HCT116 (cell line): ENCODE data around the gene ADAD2. TPM values are rescaled to one million over a fixed set of nuclear protein-coding genes. Genes with fewer than 3 reads are reported as not detected.

ENCODE experiments used
- ATAC-seq: fragments of 200-7000 bp; cut with Tn5 transposase; 2 replicates; pipeline ENCODE4 v1.9.1; 2020; ENCODE audit warnings: mild to moderate bottlenecking, moderate library complexity
- BruUV-seq: library from RNA; stranded (reverse); fragments of 400-500 nt; replicated peaks from 2 replicates; lab custom pipeline; 2021; lab: Mats Ljungman, UMichigan
- CTCF ChIA-PET: fragments of 300-600 bp; sonication (Branson Sonifier 250); formaldehyde crosslinking; loops from one replicate; lab custom pipeline; 2021; ENCODE audit warnings: antibody characterized with exemption; lab: Charles Lee
- POLR2A ChIA-PET: fragments of 300-600, 350-600 bp; sonication (Branson Sonifier 250); formaldehyde crosslinking; loops from one replicate; lab custom pipeline; 2021; ENCODE audit warnings: antibody characterized with exemption; lab: Charles Lee
- RAD21 ChIA-PET, 2 experiments: fragments of 300-600 bp; sonication (Branson Sonifier 250); formaldehyde crosslinking; loops; one replicate each; lab custom pipeline; 2023; ENCODE audit warnings: low total read pairs in 2 of 2; ENCODE audit not compliant: uncharacterized antibody in 2 of 2, unreplicated experiment in 2 of 2, low non-redundant PET in 1 of 2; lab: Charles Lee
- DNase-seq: peaks from one replicate; pipeline ENCODE4 v3.0.0-alpha.2; 2010; ENCODE audit warnings: low read depth, low spot score
- H2AFZ ChIP-seq: fragments of 200-600 bp; shearing (Covaris generic), sonication (generic); 2 replicates; pipeline ENCODE4 v1.6.1; 2017; ENCODE audit warnings: low read depth, mixed run types, mixed read lengths, antibody characterized with exemption, low read length; ENCODE audit not compliant: poor library complexity, severe bottlenecking
- H3K27ac ChIP-seq: 2 replicates; pipeline ENCODE4 v1.5.1; 2012; ENCODE audit warnings: low read depth, low read length
- H3K27me3 ChIP-seq: fragments of 200-600 bp; sonication (generic); 2 replicates; pipeline ENCODE4 v1.6.1; 2016; ENCODE audit warnings: mixed run types, low read length, mixed read lengths; ENCODE audit not compliant: insufficient read depth
- H3K36me3 ChIP-seq, 2 experiments: fragments of 200-500 bp in 1 of 2; fragments of 200-600 bp in 1 of 2; sonication (Bioruptor generic) in 1 of 2; sonication (generic) in 1 of 2; 2 replicates each; pipeline versions ENCODE4 v1.5.1 to v1.6.1; 2014 to 2016; ENCODE audit warnings: low read length in 2 of 2, inconsistent platforms in 1 of 2, mixed read lengths in 1 of 2, mixed run types in 1 of 2; ENCODE audit not compliant: insufficient read depth in 2 of 2, control insufficient read depth in 1 of 2
- H3K4me1 ChIP-seq, 2 experiments: fragments of 200-600 bp in 1 of 2; sonication (generic) in 1 of 2; 2 replicates each; pipeline versions ENCODE4 v1.5.1 to v1.6.1; 2012 to 2017; ENCODE audit warnings: low read length in 2 of 2, inconsistent platforms in 1 of 2, mild to moderate bottlenecking in 1 of 2, mixed read lengths in 1 of 2, mixed run types in 1 of 2, moderate library complexity in 1 of 2; ENCODE audit not compliant: insufficient read depth in 2 of 2, control insufficient read depth in 1 of 2
- H3K4me2 ChIP-seq: fragments of 200-600 bp; sonication (generic); 2 replicates; pipeline ENCODE4 v1.6.1; 2017; ENCODE audit warnings: mixed run types, low read length, mixed read lengths
- H3K4me3 ChIP-seq, 2 experiments: fragments of 200-600 bp in 1 of 2; sonication (generic) in 1 of 2; replicated peaks in 1 of 2; 2 replicates each; pipeline ENCODE4 v1.5.1; 2011 to 2016; ENCODE audit warnings: low read length in 2 of 2, control low read depth in 1 of 2, low read depth in 1 of 2, mild to moderate bottlenecking in 1 of 2, mixed read lengths in 1 of 2, mixed run types in 1 of 2
- H3K79me2 ChIP-seq: fragments of 200-600 bp; sonication (generic); 2 replicates; pipeline ENCODE4 v1.6.1; 2017; ENCODE audit warnings: mild to moderate bottlenecking, mixed run types, low read length, moderate library complexity, mixed read lengths; ENCODE audit not compliant: insufficient read depth
- H3K9ac ChIP-seq: fragments of 200-600 bp; sonication (generic); 2 replicates; pipeline ENCODE4 v1.6.1; 2016; ENCODE audit warnings: low read length, mixed read lengths
- H3K9me2 ChIP-seq: fragments of 200-600 bp; sonication (generic), shearing (Covaris generic); 2 replicates; pipeline ENCODE4 v1.6.1; 2017; ENCODE audit warnings: mixed run types, mild to moderate bottlenecking, moderate library complexity; ENCODE audit not compliant: insufficient read depth
- H3K9me3 ChIP-seq, 2 experiments: fragments of 200-500 bp in 1 of 2; fragments of 200-600 bp in 1 of 2; sonication (Bioruptor generic) in 1 of 2; sonication (generic) in 1 of 2; 2 replicates each; pipeline ENCODE4 v1.6.1; 2014 to 2017; ENCODE audit warnings: low read length in 2 of 2, mixed read lengths in 2 of 2, inconsistent platforms in 1 of 2, low read depth in 1 of 2, mild to moderate bottlenecking in 1 of 2, mixed run types in 1 of 2, moderate library complexity in 1 of 2; ENCODE audit not compliant: control insufficient read depth in 1 of 2, insufficient read depth in 1 of 2
- H4K20me1 ChIP-seq: fragments of 200-600 bp; sonication (generic), shearing (Covaris generic); 2 replicates; pipeline ENCODE4 v1.6.1; 2017; ENCODE audit warnings: mixed run types, mild to moderate bottlenecking, moderate library complexity; ENCODE audit not compliant: insufficient read depth
- CBX3 ChIP-seq: IDR thresholded peaks from 2 replicates; pipeline ENCODE4 v1.6.1; 2012; ENCODE audit warnings: low read depth
- EGR1 ChIP-seq: IDR thresholded peaks from 2 replicates; pipeline ENCODE4 v1.6.1; 2012; ENCODE audit warnings: low read depth
- EZH2 ChIP-seq: fragments of 200-600 bp; sonication (generic); IDR thresholded peaks from 2 replicates; pipeline ENCODE4 v1.6.1; 2017; ENCODE audit warnings: antibody characterized with exemption, mixed run types
- EZH2phosphoT487 ChIP-seq: fragments of 200-600 bp; IDR thresholded peaks from 2 replicates; pipeline ENCODE4 v1.6.1; 2018; ENCODE audit warnings: antibody characterized with exemption, borderline replicate concordance
- FOSL1 ChIP-seq: IDR thresholded peaks from 2 replicates; pipeline ENCODE4 v1.6.1; 2012; ENCODE audit warnings: low read depth
- JUND ChIP-seq: IDR thresholded peaks from 2 replicates; pipeline ENCODE4 v1.6.1; 2012
- POLR2AphosphoS5 ChIP-seq: IDR thresholded peaks from 2 replicates; pipeline ENCODE4 v1.6.1; 2011; ENCODE audit warnings: mild to moderate bottlenecking, low read depth, low read length, moderate library complexity
- RAD21 ChIP-seq: IDR thresholded peaks from 2 replicates; pipeline ENCODE4 v1.6.1; 2012; ENCODE audit warnings: low read depth, mild to moderate bottlenecking
- SIN3A ChIP-seq: IDR thresholded peaks from 2 replicates; pipeline ENCODE4 v1.6.1; 2012; ENCODE audit warnings: low read depth
- SRF ChIP-seq: IDR thresholded peaks from 2 replicates; pipeline ENCODE4 v1.6.1; 2012; ENCODE audit warnings: low read depth
- TCF7L2 ChIP-seq: IDR thresholded peaks from 2 replicates; pipeline ENCODE4 v1.7.0; 2011; ENCODE audit warnings: borderline replicate concordance, inconsistent platforms; ENCODE audit not compliant: insufficient read depth, insufficient read length; ENCODE audit errors: extremely low read depth
- YY1 ChIP-seq: IDR thresholded peaks from 2 replicates; pipeline ENCODE4 v1.6.1; 2011; ENCODE audit warnings: low read length, low read depth, moderate library complexity, mild to moderate bottlenecking; ENCODE audit not compliant: insufficient replicate concordance; ENCODE audit errors: extremely low read depth
- ZNF274 ChIP-seq: fragments of 200-500 bp; sonication (Bioruptor generic); IDR thresholded peaks from 2 replicates; pipeline ENCODE4 v1.6.1; 2014; ENCODE audit warnings: mild to moderate bottlenecking, low read depth, low read length, inconsistent platforms
- intact Hi-C: fragments of 100-400 bp; cut with micrococcal nuclease; formaldehyde crosslinking; loops from 2 replicates; pipeline ENCODE4 v1.10.0; 2022
- total RNA-seq: library from RNA; stranded (reverse); gene quantifications from one replicate; pipeline ENCODE4 v1.2.1, GENCODE V29; 2021; ENCODE audit not compliant: unreplicated experiment
- TF ChIP-seq, protein P1 (sequence below): IDR thresholded peaks from 2 replicates; pipeline ENCODE4 v1.6.1; 2012
- TF ChIP-seq, protein P2 (sequence below): IDR thresholded peaks from 2 replicates; pipeline ENCODE4 v1.6.1; 2011; ENCODE audit warnings: mild to moderate bottlenecking, low read length, moderate library complexity; ENCODE audit not compliant: insufficient replicate concordance; ENCODE audit errors: extremely low read depth
- TF ChIP-seq, protein P3 (sequence below): IDR thresholded peaks from 2 replicates; pipeline ENCODE4 v1.6.1; 2012; ENCODE audit warnings: low read depth

ADAD2 gene
- total RNA-seq, 1 experiment from 2014 or later, result not detected

DNA sequence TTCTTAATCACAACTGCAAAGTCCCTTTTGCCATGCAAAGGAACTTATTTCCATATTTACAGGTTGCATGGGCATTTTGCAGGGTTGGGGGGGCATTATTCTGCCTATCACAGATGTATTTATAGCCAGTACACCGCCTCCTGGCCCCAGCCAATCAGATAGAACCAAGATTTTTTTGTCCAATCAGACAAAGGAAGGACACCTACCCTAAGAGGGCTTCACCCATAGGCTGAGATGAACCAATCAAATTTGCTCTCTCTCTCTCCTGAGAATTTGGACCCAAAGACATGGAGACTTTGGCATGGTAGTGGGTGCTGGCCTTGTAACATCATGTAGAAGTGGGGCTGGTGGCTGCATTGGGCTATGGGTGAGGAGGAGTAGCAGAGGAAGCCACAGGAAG, 52.8 kb downstream of the ADAD2 start:
- H3K4me3 ChIP-seq, result no peak overlapping the region
- CTCF ChIA-PET, result no interaction called here
- POLR2A ChIA-PET, result no interaction called here
- peaks cover 12% of the 10 kb centered on the region; the same call in 1 of the 2 replicates for H3K27me3 ChIP-seq
- peak; percentile 71 for ATAC-seq
- H3K9ac ChIP-seq, result no peak overlapping the region
- peaks cover 0 to 6% of the 10 kb centered on the region in 2 experiments; a peak in 1 of 4 replicates for H3K4me1 ChIP-seq
- no TSS peak for BruUV-seq
- DNase-seq, result no peak
- no peaks in the 10 kb centered on the region for H3K36me3 ChIP-seq
- no peak overlapping the region for H3K4me2 ChIP-seq
- intact Hi-C loops, result no loop called here
- no peaks in the 10 kb centered on the region for H3K9me2 ChIP-seq
- no peaks in the 10 kb centered on the region for H3K9me3 ChIP-seq
- no peak for TF ChIP-seq JUND
- TF ChIP-seq POLR2AphosphoS5, result no peak
- no peak for TF ChIP-seq YY1
- TF ChIP-seq EGR1, result no peak
- TF ChIP-seq SRF, result no peak
- no peak for TF ChIP-seq EZH2
- no peak for TF ChIP-seq EZH2phosphoT487
- no peak for TF ChIP-seq CBX3
- TF ChIP-seq TCF7L2, result no peak
- no peak for TF ChIP-seq FOSL1
- TF ChIP-seq, protein P1, sequence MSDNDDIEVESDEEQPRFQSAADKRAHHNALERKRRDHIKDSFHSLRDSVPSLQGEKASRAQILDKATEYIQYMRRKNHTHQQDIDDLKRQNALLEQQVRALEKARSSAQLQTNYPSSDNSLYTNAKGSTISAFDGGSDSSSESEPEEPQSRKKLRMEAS, result no peak
- no peaks in the 10 kb centered on the region for H4K20me1 ChIP-seq
- H2AFZ ChIP-seq, result no peak overlapping the region
- H3K79me2 ChIP-seq, result no peaks in the 10 kb centered on the region
- H3K27ac ChIP-seq, result no peak overlapping the region
- RAD21 ChIA-PET, result no interaction called here

DNA sequence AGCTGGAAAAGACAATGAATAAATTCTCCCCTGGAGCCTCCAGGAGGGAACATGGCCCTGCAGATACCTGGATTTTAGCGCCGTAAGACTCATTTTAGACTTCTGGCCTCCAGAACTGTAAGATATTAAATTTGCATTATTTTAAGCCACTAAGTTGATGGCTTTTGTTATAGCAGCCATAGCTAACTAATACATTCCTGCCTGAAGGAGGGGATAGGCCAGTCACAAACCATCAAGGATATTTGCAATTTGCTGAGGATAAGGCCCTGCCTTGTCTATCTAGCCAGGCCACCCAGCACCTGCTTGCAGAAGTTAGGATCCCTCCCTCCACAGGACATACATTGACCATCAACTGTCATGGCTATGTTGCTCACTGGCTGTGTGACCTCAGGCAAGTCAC, 53.8 kb downstream of the ADAD2 start:
- no peaks in the 10 kb centered on the region for H3K9me2 ChIP-seq
- H3K36me3 ChIP-seq, result no peaks in the 10 kb centered on the region
- ChIA-PET CTCF (no interaction called here), POLR2A (no interaction called here), RAD21 (no interaction called here)
- BruUV-seq, result no TSS peak
- no peaks in the 10 kb centered on the region for H3K79me2 ChIP-seq
- peaks cover 9% of the 10 kb centered on the region; the same call in 1 of the 2 replicates for H3K27me3 ChIP-seq
- H3K4me3 ChIP-seq, result no peak overlapping the region
- intact Hi-C loops, result no loop called here
- peaks cover 0 to 6% of the 10 kb centered on the region in 2 experiments; a peak in 1 of 4 replicates for H3K4me1 ChIP-seq
- H3K4me2 ChIP-seq, result no peak overlapping the region
- H2AFZ ChIP-seq, result no peak overlapping the region
- H3K9me3 ChIP-seq, result no peaks in the 10 kb centered on the region
- H4K20me1 ChIP-seq, result no peaks in the 10 kb centered on the region
- ATAC-seq (no peak), DNase-seq (no peak)
- no peak overlapping the region for H3K27ac ChIP-seq
- no peak overlapping the region for H3K9ac ChIP-seq
- TF ChIP-seq EZH2 (no peak), YY1 (no peak), RAD21 (no peak), ZNF274 (no peak), SIN3A (no peak), EZH2phosphoT487 (no peak), CBX3 (no peak)
- TF ChIP-seq, protein P2, sequence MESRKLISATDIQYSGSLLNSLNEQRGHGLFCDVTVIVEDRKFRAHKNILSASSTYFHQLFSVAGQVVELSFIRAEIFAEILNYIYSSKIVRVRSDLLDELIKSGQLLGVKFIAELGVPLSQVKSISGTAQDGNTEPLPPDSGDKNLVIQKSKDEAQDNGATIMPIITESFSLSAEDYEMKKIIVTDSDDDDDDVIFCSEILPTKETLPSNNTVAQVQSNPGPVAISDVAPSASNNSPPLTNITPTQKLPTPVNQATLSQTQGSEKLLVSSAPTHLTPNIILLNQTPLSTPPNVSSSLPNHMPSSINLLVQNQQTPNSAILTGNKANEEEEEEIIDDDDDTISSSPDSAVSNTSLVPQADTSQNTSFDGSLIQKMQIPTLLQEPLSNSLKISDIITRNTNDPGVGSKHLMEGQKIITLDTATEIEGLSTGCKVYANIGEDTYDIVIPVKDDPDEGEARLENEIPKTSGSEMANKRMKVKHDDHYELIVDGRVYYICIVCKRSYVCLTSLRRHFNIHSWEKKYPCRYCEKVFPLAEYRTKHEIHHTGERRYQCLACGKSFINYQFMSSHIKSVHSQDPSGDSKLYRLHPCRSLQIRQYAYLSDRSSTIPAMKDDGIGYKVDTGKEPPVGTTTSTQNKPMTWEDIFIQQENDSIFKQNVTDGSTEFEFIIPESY, result no peak
- TF ChIP-seq, protein P3, sequence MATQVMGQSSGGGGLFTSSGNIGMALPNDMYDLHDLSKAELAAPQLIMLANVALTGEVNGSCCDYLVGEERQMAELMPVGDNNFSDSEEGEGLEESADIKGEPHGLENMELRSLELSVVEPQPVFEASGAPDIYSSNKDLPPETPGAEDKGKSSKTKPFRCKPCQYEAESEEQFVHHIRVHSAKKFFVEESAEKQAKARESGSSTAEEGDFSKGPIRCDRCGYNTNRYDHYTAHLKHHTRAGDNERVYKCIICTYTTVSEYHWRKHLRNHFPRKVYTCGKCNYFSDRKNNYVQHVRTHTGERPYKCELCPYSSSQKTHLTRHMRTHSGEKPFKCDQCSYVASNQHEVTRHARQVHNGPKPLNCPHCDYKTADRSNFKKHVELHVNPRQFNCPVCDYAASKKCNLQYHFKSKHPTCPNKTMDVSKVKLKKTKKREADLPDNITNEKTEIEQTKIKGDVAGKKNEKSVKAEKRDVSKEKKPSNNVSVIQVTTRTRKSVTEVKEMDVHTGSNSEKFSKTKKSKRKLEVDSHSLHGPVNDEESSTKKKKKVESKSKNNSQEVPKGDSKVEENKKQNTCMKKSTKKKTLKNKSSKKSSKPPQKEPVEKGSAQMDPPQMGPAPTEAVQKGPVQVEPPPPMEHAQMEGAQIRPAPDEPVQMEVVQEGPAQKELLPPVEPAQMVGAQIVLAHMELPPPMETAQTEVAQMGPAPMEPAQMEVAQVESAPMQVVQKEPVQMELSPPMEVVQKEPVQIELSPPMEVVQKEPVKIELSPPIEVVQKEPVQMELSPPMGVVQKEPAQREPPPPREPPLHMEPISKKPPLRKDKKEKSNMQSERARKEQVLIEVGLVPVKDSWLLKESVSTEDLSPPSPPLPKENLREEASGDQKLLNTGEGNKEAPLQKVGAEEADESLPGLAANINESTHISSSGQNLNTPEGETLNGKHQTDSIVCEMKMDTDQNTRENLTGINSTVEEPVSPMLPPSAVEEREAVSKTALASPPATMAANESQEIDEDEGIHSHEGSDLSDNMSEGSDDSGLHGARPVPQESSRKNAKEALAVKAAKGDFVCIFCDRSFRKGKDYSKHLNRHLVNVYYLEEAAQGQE, result no peak
- TF ChIP-seq, protein P1, result no peak
